Neural cell (in vitro differentiated cells): Measurements from ENCODE around the gene IHH. TPM values are rescaled to one million over a fixed set of nuclear protein-coding genes. Genes with fewer than 3 reads are reported as not detected.
A peak's percentile ranks its signal among the peaks of the same experiment; 100 is the strongest.

Source experiments
- H2AFZ ChIP-seq: fragments of 200-600, 300-800 bp; sonication (generic), shearing (Covaris generic); 2 replicates; pipeline ENCODE4 v1.6.0; 2014; ENCODE audit warnings: low read depth, mild to moderate bottlenecking, antibody characterized with exemption, low read length, moderate library complexity
- H3F3A ChIP-seq: fragments of 200-600 bp; shearing (Covaris generic); 2 replicates; pipeline ENCODE4 v1.6.1; 2016; ENCODE audit warnings: mild to moderate bottlenecking, moderate library complexity, mixed read lengths, antibody characterized with exemption, low read length; ENCODE audit not compliant: insufficient read depth, poor library complexity, severe bottlenecking
- H3K27ac ChIP-seq: fragments of 200-600, 300-800 bp; sonication (generic), shearing (Covaris generic); 2 replicates; pipeline ENCODE4 v1.5.1; 2014; ENCODE audit warnings: mild to moderate bottlenecking, low read length, moderate library complexity
- H3K27me3 ChIP-seq: fragments of 300-800, 200-600 bp; sonication (generic), shearing (Covaris generic); 2 replicates; pipeline ENCODE4 v1.6.0; 2014; ENCODE audit warnings: mild to moderate bottlenecking, low read depth, low read length, moderate library complexity; ENCODE audit not compliant: insufficient read depth
- H3K36me3 ChIP-seq: fragments of 300-800, 200-600 bp; sonication (generic), shearing (Covaris generic); 2 replicates; pipeline ENCODE4 v1.5.1; 2014; ENCODE audit warnings: mild to moderate bottlenecking, antibody characterized with exemption, low read length, moderate library complexity; ENCODE audit not compliant: insufficient read depth
- H3K4me2 ChIP-seq: fragments of 300-800, 200-600 bp; sonication (generic), shearing (Covaris generic); 2 replicates; pipeline ENCODE4 v1.6.0; 2014; ENCODE audit warnings: mild to moderate bottlenecking, low read length
- H3K4me3 ChIP-seq: fragments of 300-800, 200-600 bp; sonication (generic), shearing (Covaris generic); 2 replicates; pipeline ENCODE4 v1.5.1; 2014; ENCODE audit warnings: mild to moderate bottlenecking, low read length, moderate library complexity
- H3K79me2 ChIP-seq: fragments of 200-600 bp; shearing (Covaris generic); replicated peaks from 2 replicates; pipeline ENCODE4 v1.6.0; 2014; ENCODE audit warnings: mild to moderate bottlenecking, low read length, moderate library complexity; ENCODE audit not compliant: insufficient read depth
- H3K9ac ChIP-seq: fragments of 300-800, 200-600 bp; sonication (generic), shearing (Covaris generic); 2 replicates; pipeline ENCODE4 v1.6.1; 2016; ENCODE audit warnings: mild to moderate bottlenecking, low read length, mixed read lengths
- H3K9me2 ChIP-seq: fragments of 200-600 bp; shearing (Covaris generic); 2 replicates; pipeline ENCODE4 v1.6.1; 2016; ENCODE audit warnings: mild to moderate bottlenecking, low read length, mixed read lengths; ENCODE audit not compliant: insufficient read depth
- H3K9me3 ChIP-seq: fragments of 200-600, 300-800 bp; sonication (generic), shearing (Covaris generic); 2 replicates; pipeline ENCODE4 v1.6.1; 2016; ENCODE audit warnings: mild to moderate bottlenecking, mixed run types, low read length, moderate library complexity, mixed read lengths
- H4K20me1 ChIP-seq: fragments of 200-600 bp; shearing (Covaris generic); 2 replicates; pipeline ENCODE4 v1.6.1; 2016; ENCODE audit warnings: mild to moderate bottlenecking, mixed run types; ENCODE audit not compliant: insufficient read depth
- CTCF ChIP-seq: fragments of 450-650 bp; IDR thresholded peaks from 2 replicates; pipeline ENCODE4 v1.5.1; 2014; ENCODE audit warnings: antibody characterized with exemption, mild to moderate bottlenecking, moderate library complexity; ENCODE audit not compliant: poor library complexity, severe bottlenecking
- EP300 ChIP-seq: fragments of 450-650 bp; conservative IDR thresholded peaks from 2 replicates; pipeline ENCODE4 v1.6.1; 2014; ENCODE audit warnings: antibody characterized with exemption, mild to moderate bottlenecking, moderate library complexity; ENCODE audit not compliant: poor library complexity, severe bottlenecking
- EZH2 ChIP-seq: fragments of 200-600, 300-800 bp; shearing (Covaris generic), sonication (generic); IDR thresholded peaks from 2 replicates; pipeline ENCODE4 v1.6.1; 2014; ENCODE audit warnings: antibody characterized with exemption, low read length, borderline replicate concordance, mild to moderate bottlenecking; ENCODE audit not compliant: insufficient read depth, poor library complexity, severe bottlenecking
- MXI1 ChIP-seq: fragments of 450-650 bp; conservative IDR thresholded peaks from 2 replicates; pipeline ENCODE4 v1.6.1; 2014; ENCODE audit warnings: antibody characterized with exemption, mild to moderate bottlenecking; ENCODE audit not compliant: poor library complexity, severe bottlenecking
- RAD21 ChIP-seq: fragments of 450-650 bp; conservative IDR thresholded peaks from 2 replicates; pipeline ENCODE4 v1.6.1; 2014; ENCODE audit warnings: antibody characterized with exemption, mild to moderate bottlenecking, moderate library complexity
- REST ChIP-seq: IDR thresholded peaks from 2 replicates; pipeline ENCODE4 v1.6.1; 2012; ENCODE audit warnings: borderline replicate concordance
- SMC3 ChIP-seq: fragments of 450-650 bp; conservative IDR thresholded peaks from 2 replicates; pipeline ENCODE4 v1.6.1; 2014; ENCODE audit warnings: antibody characterized with exemption, mild to moderate bottlenecking, moderate library complexity; ENCODE audit not compliant: poor library complexity
- TAF1 ChIP-seq: IDR thresholded peaks from 2 replicates; pipeline ENCODE4 v1.6.1; 2012; ENCODE audit warnings: low read depth
- polyA plus RNA-seq: library from polyadenylated mRNA; depleted of rRNA; stranded (reverse); fragments of >200 nt; gene quantifications from 2 replicates; pipeline ENCODE4 v1.2.3, GENCODE V29; 2014

Gene IHH
- polyA plus RNA-seq, 1 donor from 2014 or later, result not detected

- H3F3A ChIP-seq, result no peaks in the 10 kb centered on the region
- H3K36me3 ChIP-seq, result no peaks in the 10 kb centered on the region
- H3K27me3 ChIP-seq, result peaks cover 96% of the 10 kb centered on the region
- no peaks in the 10 kb centered on the region for H3K9me3 ChIP-seq
- H3K9me2 ChIP-seq, result no peaks in the 10 kb centered on the region
- TF ChIP-seq SMC3, result peak; percentile 89
- peak; percentile 97 for TF ChIP-seq CTCF
- TF ChIP-seq REST, result no peak
- peak; percentile 95 for TF ChIP-seq RAD21
- H3K4me3 ChIP-seq, result peak overlapping the region; percentile 59
- no peaks in the 10 kb centered on the region for H3K79me2 ChIP-seq
- no peaks in the 10 kb centered on the region for H4K20me1 ChIP-seq
- no peak overlapping the region for H3K4me2 ChIP-seq
- no peak overlapping the region for H2AFZ ChIP-seq
- peak overlapping the region; percentile 20 for H3K9ac ChIP-seq
- no peak overlapping the region for H3K27ac ChIP-seq
Observed at GRCh38 chr2:219057709-219058540, 2.8 kb downstream of the IHH start.

GRCh38 chr2:219056896-219057708, 3.6 kb downstream of the IHH start:
- Histone ChIP-seq H3K9me2 (no peaks in the 10 kb centered on the region), H3K4me2 (no peak overlapping the region), H4K20me1 (no peaks in the 10 kb centered on the region), H3K4me3 (peak overlapping the region; percentile 59), H3K9ac (no peak overlapping the region), H2AFZ (no peak overlapping the region), H3F3A (no peaks in the 10 kb centered on the region), H3K36me3 (no peaks in the 10 kb centered on the region), H3K27me3 (peaks cover 96% of the 10 kb centered on the region), H3K9me3 (no peaks in the 10 kb centered on the region), H3K79me2 (no peaks in the 10 kb centered on the region), H3K27ac (no peak overlapping the region)
- TF ChIP-seq EP300, result no peak
- TF ChIP-seq RAD21, result no peak
- TF ChIP-seq MXI1, result no peak
- no peak for TF ChIP-seq EZH2
- no peak for TF ChIP-seq SMC3
- TF ChIP-seq TAF1, result no peak
